ENCODE measurements around the gene ADAMTS17. TPM values are rescaled to one million over a fixed set of nuclear protein-coding genes. Genes with fewer than 3 reads are reported as not detected.

ADAMTS17 gene
- total and polyA plus RNA-seq, 8 donors = 0.31 to 14.3 (median 6.3) TPM

GRCh38 chr15:100269831-100270230, 71.9 kb downstream of the ADAMTS17 start:
- Histone ChIP-seq H3K27me3 (no peaks in the 10 kb centered on the region), H3K36me3 (no peaks in the 10 kb centered on the region), H3K27ac (no peak overlapping the region), H3K4me3 (no peak overlapping the region), H3K9me3 (peaks cover 0 to 18% (median 13%) of the 10 kb centered on the region in 4 donors), H3K4me1 (no peaks in the 10 kb centered on the region)
- DNase-seq = no peak
- intact Hi-C loops (cut with DNase I; ENCODE audit: low total_unique reads) = no loop called here
- TF ChIP-seq EP300 (IDR thresholded peaks at IDR 0.05) (no peak), POLR2A (IDR thresholded peaks at IDR 0.05) (no peak), CTCF (IDR thresholded peaks at IDR 0.05) (no peak), POLR2AphosphoS5 (IDR thresholded peaks at IDR 0.05) (no peak)
- WGBS, 5 donors = 79 to 88% (median 87%) methylated on average over 3 of the region's 3 CpGs

GRCh38 chr15:100266166-100266565, 75.6 kb downstream of the ADAMTS17 start:
- no peaks in the 10 kb centered on the region for H3K27me3 ChIP-seq
- WGBS, 5 donors = 69 to 75% (median 74%) methylated on average over 10 of the region's 10 CpGs
- TF ChIP-seq POLR2A (IDR thresholded peaks at IDR 0.05) (no peak), CTCF (IDR thresholded peaks at IDR 0.05) (no peak), EP300 (IDR thresholded peaks at IDR 0.05) (no peak), POLR2AphosphoS5 (IDR thresholded peaks at IDR 0.05) (no peak)
- no peak overlapping the region for H3K4me3 ChIP-seq
- H3K9me3 ChIP-seq = no peaks in the 10 kb centered on the region
- H3K27ac ChIP-seq = no peak overlapping the region
- no peaks in the 10 kb centered on the region for H3K4me1 ChIP-seq
- intact Hi-C loops (cut with DNase I; ENCODE audit: low total_unique reads) = no loop called here
- peaks cover 0 to 10% (median 3%) of the 10 kb centered on the region in 4 donors for H3K36me3 ChIP-seq
- peak in 1 of 2 donors; percentile 11 for DNase-seq

- no peak for TF ChIP-seq POLR2A (IDR thresholded peaks at IDR 0.05)
- no peak for TF ChIP-seq EP300 (IDR thresholded peaks at IDR 0.05)
- WGBS, 5 donors = 82 to 100% (median 85%) methylated on average over 2 of the region's 2 CpGs
- no peaks in the 10 kb centered on the region for H3K9me3 ChIP-seq
- peaks cover 0 to 13% (median 6%) of the 10 kb centered on the region in 4 donors for H3K36me3 ChIP-seq
- no peaks in the 10 kb centered on the region for H3K27me3 ChIP-seq
- no peak overlapping the region for H3K4me3 ChIP-seq
- no peaks in the 10 kb centered on the region for H3K4me1 ChIP-seq
- intact Hi-C loops (cut with DNase I; ENCODE audit: low total_unique reads) = no loop called here
- DNase-seq = no peak
- no peak overlapping the region for H3K27ac ChIP-seq
Measured at GRCh38 chr15:100265641-100266035, 76.1 kb downstream of the ADAMTS17 start.

GRCh38 chr15:100264994-100265640, 76.7 kb downstream of the ADAMTS17 start:
- H3K27me3 ChIP-seq = no peaks in the 10 kb centered on the region
- no peak for TF ChIP-seq POLR2AphosphoS5 (IDR thresholded peaks at IDR 0.05)
- no peak for TF ChIP-seq POLR2A (IDR thresholded peaks at IDR 0.05)
- no peak for TF ChIP-seq CTCF (IDR thresholded peaks at IDR 0.05)
- TF ChIP-seq EP300 (IDR thresholded peaks at IDR 0.05) = no peak
- H3K9me3 ChIP-seq = no peaks in the 10 kb centered on the region
- intact Hi-C loops (cut with DNase I; ENCODE audit: low total_unique reads) = loop anchor here (5.0 kb wide), 1 partner anchor 497 kb away; no protein-coding TSS in a partner anchor
- DNase-seq = peak in 1 of 2 donors; percentile 18
- WGBS, 5 donors = 81 to 89% (median 87%) methylated on average over 21 of the region's 21 CpGs
- H3K27ac ChIP-seq = no peak overlapping the region
- H3K36me3 ChIP-seq = peaks cover 0 to 13% (median 6%) of the 10 kb centered on the region in 4 donors
- H3K4me3 ChIP-seq = no peak overlapping the region
- no peaks in the 10 kb centered on the region for H3K4me1 ChIP-seq
